Osteoblast (primary cell): ENCODE results near the gene TRPM5. TPM values are rescaled to one million over a fixed set of nuclear protein-coding genes. Genes with fewer than 3 reads are reported as not detected.

Source experiments
- DNase-seq: peaks from one replicate; pipeline ENCODE4 v3.0.0; 2011; ENCODE audit warnings: low spot score, mixed read lengths; ENCODE audit not compliant: insufficient read length; ENCODE audit errors: missing footprints
- H2AFZ ChIP-seq: 2 replicates; pipeline ENCODE4 v1.6.0; 2011; ENCODE audit warnings: mild to moderate bottlenecking, low read length
- H3K27ac ChIP-seq: 2 replicates; pipeline ENCODE4 v1.5.1; 2011; ENCODE audit warnings: mild to moderate bottlenecking, low read depth, low read length, moderate library complexity
- H3K27me3 ChIP-seq: 2 replicates; pipeline ENCODE4 v1.6.0; 2012; ENCODE audit warnings: mild to moderate bottlenecking, control low read depth, inconsistent platforms, low read length, moderate library complexity; ENCODE audit not compliant: insufficient read depth
- H3K36me3 ChIP-seq: 2 replicates; pipeline ENCODE4 v1.5.1; 2011; ENCODE audit warnings: mild to moderate bottlenecking, low read length, control low read depth, moderate library complexity; ENCODE audit not compliant: insufficient read depth
- H3K4me1 ChIP-seq: 2 replicates; pipeline ENCODE4 v1.5.1; 2011; ENCODE audit warnings: mild to moderate bottlenecking, low read length, control low read depth, moderate library complexity; ENCODE audit not compliant: insufficient read depth
- H3K4me2 ChIP-seq: 2 replicates; pipeline ENCODE4 v1.6.0; 2011; ENCODE audit warnings: mild to moderate bottlenecking, low read length; ENCODE audit not compliant: insufficient read depth
- H3K4me3 ChIP-seq: fragments of 200-600 bp; sonication (generic); 3 replicates; pipeline ENCODE4 v1.5.1; 2012; ENCODE audit warnings: mild to moderate bottlenecking, low read length, inconsistent platforms; ENCODE audit not compliant: insufficient read depth
- H3K79me2 ChIP-seq: 2 replicates; pipeline ENCODE4 v1.6.0; 2012; ENCODE audit warnings: mild to moderate bottlenecking, low read length, control low read depth, inconsistent platforms; ENCODE audit not compliant: insufficient read depth
- H3K9me3 ChIP-seq: 2 replicates; pipeline ENCODE4 v1.5.1; 2011; ENCODE audit warnings: low read depth, low read length, control low read depth
- H4K20me1 ChIP-seq: 2 replicates; pipeline ENCODE4 v1.6.0; 2012; ENCODE audit warnings: mild to moderate bottlenecking, low read length, control low read depth; ENCODE audit not compliant: insufficient read depth
- CTCF ChIP-seq: IDR thresholded peaks from 2 replicates; pipeline ENCODE4 v1.5.1; 2011; ENCODE audit warnings: mild to moderate bottlenecking, low read depth, low read length, moderate library complexity; ENCODE audit errors: extremely low read depth
- total RNA-seq: library from RNA; depleted of rRNA; stranded (reverse); fragments of >200 nt; gene quantifications from 2 replicates; pipeline ENCODE4 v1.2.3, GENCODE V29; 2012

Gene TRPM5
- total RNA-seq, 1 donor = not detected

- DNase-seq = no peak
- TF ChIP-seq CTCF = no peak
- no peaks in the 10 kb centered on the region for H3K27me3 ChIP-seq
These were observed 22.3 kb downstream of the TRPM5 start for GRCh38 chr11:2421996-2422395.

GRCh38 chr11:2421226-2421994 lies 22.9 kb downstream of the TRPM5 start:
- H3K4me1 ChIP-seq = no peaks in the 10 kb centered on the region
- no peaks in the 10 kb centered on the region for H3K36me3 ChIP-seq
- TF ChIP-seq CTCF = no peak
- no peak for DNase-seq
- H4K20me1 ChIP-seq = no peaks in the 10 kb centered on the region
- no peak overlapping the region for H3K4me3 ChIP-seq
- no peak overlapping the region for H3K27ac ChIP-seq
- H3K27me3 ChIP-seq = no peaks in the 10 kb centered on the region
- no peak overlapping the region for H2AFZ ChIP-seq
- no peaks in the 10 kb centered on the region for H3K9me3 ChIP-seq
- no peak overlapping the region for H3K4me2 ChIP-seq
- no peaks in the 10 kb centered on the region for H3K79me2 ChIP-seq

More at GRCh38 chr11:2421996-2422395, 22.3 kb downstream of the TRPM5 start:
- H3K27ac ChIP-seq = no peak overlapping the region
- no peak overlapping the region for H2AFZ ChIP-seq
- no peaks in the 10 kb centered on the region for H3K9me3 ChIP-seq
- H4K20me1 ChIP-seq = no peaks in the 10 kb centered on the region
- H3K4me1 ChIP-seq = no peaks in the 10 kb centered on the region
- no peaks in the 10 kb centered on the region for H3K36me3 ChIP-seq
- H3K4me3 ChIP-seq = no peak overlapping the region
- H3K79me2 ChIP-seq = no peaks in the 10 kb centered on the region
- H3K4me2 ChIP-seq = no peak overlapping the region

- H3K9me3 ChIP-seq = no peaks in the 10 kb centered on the region
- peak; percentile 74 for TF ChIP-seq CTCF
- no peaks in the 10 kb centered on the region for H3K79me2 ChIP-seq
- H3K36me3 ChIP-seq = no peaks in the 10 kb centered on the region
- no peak overlapping the region for H3K27ac ChIP-seq
- no peak overlapping the region for H2AFZ ChIP-seq
- H3K27me3 ChIP-seq = no peaks in the 10 kb centered on the region
- H3K4me2 ChIP-seq = peak overlapping the region; percentile 28
- H4K20me1 ChIP-seq = no peaks in the 10 kb centered on the region
- peak; percentile 100 for DNase-seq
- H3K4me1 ChIP-seq = no peaks in the 10 kb centered on the region
- no peak overlapping the region for H3K4me3 ChIP-seq
These were observed 23.6 kb downstream of the TRPM5 start for GRCh38 chr11:2420502-2421225.
